Stimulated activated naive CD8-positive, alpha-beta T cell treated with anti-CD3 and anti-CD28 coated beads, Interleukin-15, Interleukin-2, amounts not matched to agents 100 U/mL and 50 U/mL, for 24 hours (primary cell): ENCODE measurements around the gene UBE2D2.

Experiments
- ATAC-seq: fragments of 150-1000 bp; cut with Tn5 transposase; one replicate; pipeline ENCODE4 v1.10.0; 2021
- DNase-seq: peaks from one replicate; pipeline ENCODE4 v3.0.0; 2021

Gene UBE2D2

GRCh38 chr5:139676951-139677735 is 116.0 kb downstream of the UBE2D2 start:
- no peak for ATAC-seq

More at GRCh38 chr5:139676951-139677735, 116.0 kb downstream of the UBE2D2 start:
- DNase-seq, result no peak
